HEK293T (cell line): ENCODE results near the gene FADS6.
A peak's percentile ranks its signal among the peaks of the same experiment; 100 is the strongest.

ENCODE experiments used
- CTCF ChIA-PET: fragments of 350-600 bp; formaldehyde crosslinking; extraction: SDS; loops from one replicate; lab custom pipeline; 2021; ENCODE audit warnings: antibody characterized with exemption, inconsistent platforms; lab: Yijun Ruan, JAX
- POLR2A ChIA-PET: fragments of 350-600 bp; formaldehyde crosslinking; extraction: SDS; loops from one replicate; lab custom pipeline; 2020; ENCODE audit warnings: antibody characterized with exemption, inconsistent platforms; lab: Yijun Ruan, JAX
- DNase-seq: peaks from one replicate; pipeline ENCODE4 v3.0.0; 2012; ENCODE audit warnings: mixed read lengths; ENCODE audit errors: extremely low spot score
- ARNT ChIP-seq: fragments of 450-650 bp; IDR thresholded peaks from 2 replicates; pipeline ENCODE4 v1.6.1; 2017; ENCODE audit warnings: mild to moderate bottlenecking
- BHLHE40 ChIP-seq: fragments of 450-650 bp; IDR thresholded peaks from 2 replicates; pipeline ENCODE4 v1.6.1; 2016; ENCODE audit warnings: mild to moderate bottlenecking, moderate library complexity, borderline replicate concordance
- CTBP1 ChIP-seq: fragments of 450-650 bp; IDR thresholded peaks from 2 replicates; pipeline ENCODE4 v1.6.1; 2016; ENCODE audit warnings: borderline replicate concordance
- ELF4 ChIP-seq: fragments of 450-650 bp; IDR thresholded peaks from 2 replicates; pipeline ENCODE4 v1.6.1; 2017; ENCODE audit warnings: antibody characterized with exemption
- FOXA1 ChIP-seq: fragments of 450-650 bp; IDR thresholded peaks from 2 replicates; pipeline ENCODE4 v1.6.1; 2016; ENCODE audit warnings: mild to moderate bottlenecking
- FOXK2 ChIP-seq: fragments of 450-650 bp; IDR thresholded peaks from 2 replicates; pipeline ENCODE4 v1.6.1; 2016; ENCODE audit warnings: mild to moderate bottlenecking
- FOXM1 ChIP-seq: fragments of 450-650 bp; IDR thresholded peaks from 2 replicates; pipeline ENCODE4 v1.6.1; 2017; ENCODE audit warnings: mild to moderate bottlenecking, borderline replicate concordance
- HDGF ChIP-seq: fragments of 450-650 bp; IDR thresholded peaks from 2 replicates; pipeline ENCODE4 v1.6.1; 2017; ENCODE audit warnings: antibody characterized with exemption, borderline replicate concordance
- L3MBTL2 ChIP-seq: fragments of 450-650 bp; conservative IDR thresholded peaks from 2 replicates; pipeline ENCODE4 v1.6.1; 2016; ENCODE audit warnings: mild to moderate bottlenecking
- LEF1 ChIP-seq: fragments of 450-650 bp; IDR thresholded peaks from 2 replicates; pipeline ENCODE4 v1.6.1; 2017; ENCODE audit warnings: mild to moderate bottlenecking, borderline replicate concordance
- SP1 ChIP-seq: fragments of 450-650 bp; IDR thresholded peaks from 2 replicates; pipeline ENCODE4 v1.6.1; 2017
- SUZ12 ChIP-seq: fragments of 450-650 bp; IDR thresholded peaks from 2 replicates; pipeline ENCODE4 v1.6.1; 2016; ENCODE audit warnings: mild to moderate bottlenecking
- TARDBP ChIP-seq: fragments of 450-650 bp; IDR thresholded peaks from 2 replicates; pipeline ENCODE4 v1.6.1; 2016
- ZNF384 ChIP-seq: fragments of 450-650 bp; IDR thresholded peaks from 2 replicates; pipeline ENCODE4 v1.6.1; 2016
- TF ChIP-seq, protein P1 (sequence below): fragments of 450-650 bp; IDR thresholded peaks from 2 replicates; pipeline ENCODE4 v1.6.1; 2016

Gene FADS6

DNA sequence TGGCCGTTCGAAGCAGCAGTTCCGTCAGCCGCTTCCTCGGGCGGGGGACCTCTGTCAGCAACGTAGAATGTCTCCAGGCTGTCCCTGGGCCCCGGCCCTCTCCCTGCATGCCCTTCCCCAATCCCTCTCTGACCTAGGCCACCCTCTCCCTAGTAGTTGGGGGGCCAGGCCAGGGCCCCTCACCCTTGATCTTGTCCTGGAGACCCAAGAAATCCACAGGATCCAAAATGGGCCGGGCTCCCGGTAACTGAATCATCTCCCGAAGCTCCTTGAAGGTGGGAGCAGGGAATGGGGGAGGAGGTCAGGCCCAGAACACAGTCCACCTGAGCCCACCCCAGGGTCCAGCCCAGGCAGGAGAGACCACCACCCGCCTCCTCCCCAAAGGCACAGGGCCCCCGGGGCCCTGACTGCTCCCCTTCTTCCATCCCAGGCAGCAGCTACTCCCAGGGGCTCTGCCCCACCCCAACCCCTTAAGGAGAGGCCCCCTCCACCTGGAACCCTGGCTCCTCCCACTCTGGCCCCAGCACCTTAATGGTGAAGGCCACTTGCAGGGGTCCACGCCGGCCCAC, 29.1 kb downstream of the FADS6 start:
- ChIA-PET POLR2A (interaction anchor here (1.8 kb wide), 1 partner anchor 9 kb away, joined by 7 read pairs; no protein-coding TSS in a partner anchor), CTCF (interaction anchor here (0.7 to 3.0 kb wide), 7 partner anchors 12 to 207 kb away, joined by 3 to 27 read pairs (median 6); no protein-coding TSS in a partner anchor)
- DNase-seq: no peak
- TF ChIP-seq ARNT: no peak
- TF ChIP-seq, protein P1, sequence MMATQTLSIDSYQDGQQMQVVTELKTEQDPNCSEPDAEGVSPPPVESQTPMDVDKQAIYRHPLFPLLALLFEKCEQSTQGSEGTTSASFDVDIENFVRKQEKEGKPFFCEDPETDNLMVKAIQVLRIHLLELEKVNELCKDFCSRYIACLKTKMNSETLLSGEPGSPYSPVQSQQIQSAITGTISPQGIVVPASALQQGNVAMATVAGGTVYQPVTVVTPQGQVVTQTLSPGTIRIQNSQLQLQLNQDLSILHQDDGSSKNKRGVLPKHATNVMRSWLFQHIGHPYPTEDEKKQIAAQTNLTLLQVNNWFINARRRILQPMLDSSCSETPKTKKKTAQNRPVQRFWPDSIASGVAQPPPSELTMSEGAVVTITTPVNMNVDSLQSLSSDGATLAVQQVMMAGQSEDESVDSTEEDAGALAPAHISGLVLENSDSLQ: no peak
- no peak for TF ChIP-seq HDGF
- no peak for TF ChIP-seq ELF4
- TF ChIP-seq LEF1: no peak
- TF ChIP-seq TARDBP: no peak
- TF ChIP-seq FOXM1: no peak
- no peak for TF ChIP-seq FOXA1
- TF ChIP-seq L3MBTL2: no peak
- TF ChIP-seq CTBP1: no peak
- no peak for TF ChIP-seq ZNF384

DNA sequence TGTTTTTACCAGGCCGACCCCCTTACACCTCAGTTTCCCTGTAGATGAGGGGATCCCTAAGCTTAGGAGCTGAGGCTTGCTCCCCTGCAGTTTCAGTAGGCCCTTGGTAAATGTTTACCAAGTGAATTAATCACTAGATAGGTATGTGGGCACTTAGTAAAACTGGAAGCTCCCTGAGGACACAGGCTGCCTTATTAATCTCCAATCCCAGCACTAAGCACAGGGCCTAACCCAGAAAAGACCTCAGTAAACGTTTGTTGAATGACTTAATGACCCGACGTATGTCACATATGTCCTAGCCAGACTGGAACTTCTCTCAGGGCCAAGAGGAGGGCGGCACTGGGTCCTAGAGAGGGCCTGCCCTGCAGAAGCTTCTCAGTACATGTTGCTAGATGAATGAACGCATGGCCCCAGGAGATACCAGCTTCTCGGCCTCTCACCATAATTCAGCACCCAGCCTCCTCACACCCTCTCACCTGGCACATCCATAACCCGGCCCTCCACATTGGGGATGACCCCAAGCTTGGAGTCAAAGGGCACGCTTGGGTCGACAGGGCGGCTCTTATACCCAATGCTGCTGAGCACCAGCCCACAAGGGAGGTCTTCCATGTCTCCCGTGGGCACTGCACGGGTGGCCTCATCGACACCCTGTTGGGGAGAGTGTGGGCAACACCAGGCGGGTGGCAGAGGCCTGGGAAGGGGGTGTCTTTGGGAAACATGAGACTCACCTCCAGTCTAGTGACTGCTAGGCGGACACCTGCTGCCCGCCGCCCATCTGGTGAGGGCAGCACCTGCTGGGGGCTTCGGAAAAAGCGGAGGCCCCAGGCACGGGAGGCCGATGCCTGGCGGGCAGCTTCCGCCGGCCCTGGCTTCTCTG, 29.8 kb downstream of the FADS6 start:
- ChIA-PET POLR2A (interaction anchor here (1.0 to 1.8 kb wide), 4 partner anchors 8 to 87 kb away, joined by 5 to 8 read pairs (median 6); partner anchors contain the start of genes FDXR and NAT9), CTCF (interaction anchor here (0.7 to 3.0 kb wide), 9 partner anchors 8 to 207 kb away, joined by 3 to 27 read pairs (median 6); partner anchors contain the start of gene FDXR)
- TF ChIP-seq SUZ12 (no peak), BHLHE40 (no peak), L3MBTL2 (no peak), SP1 (no peak), FOXM1 (no peak), ZNF384 (no peak)
- TF ChIP-seq, protein P1: no peak
- DNase-seq: no peak

DNA sequence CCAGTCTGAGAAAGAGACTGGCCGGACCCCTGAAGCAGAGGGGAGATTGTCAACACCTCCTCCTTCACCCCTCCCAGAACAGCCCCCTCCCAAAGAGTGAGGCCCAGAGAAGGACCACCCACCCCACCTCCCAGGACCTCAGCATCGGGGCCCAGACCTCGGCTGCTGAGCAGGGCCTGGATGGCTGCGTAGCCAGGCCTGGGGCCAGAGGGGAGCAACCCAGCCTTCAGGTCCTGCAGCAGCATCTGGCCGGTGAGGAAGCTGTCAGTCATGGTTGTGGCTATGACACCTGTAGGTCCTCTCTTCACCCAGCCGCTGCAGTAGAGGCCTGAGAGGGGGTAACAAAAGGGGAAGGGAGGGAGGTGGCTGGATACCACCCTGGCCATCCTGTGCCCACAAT, 30.5 kb downstream of the FADS6 start:
- ChIA-PET POLR2A (interaction anchor here (1.0 to 3.0 kb wide), 6 partner anchors 8 to 86 kb away, joined by 5 to 19 read pairs (median 6); partner anchors contain the start of genes FDXR and NAT9), CTCF (interaction anchor here (0.8 to 3.0 kb wide), 19 partner anchors 9 to 206 kb away, joined by 3 to 27 read pairs (median 6); partner anchors contain the start of genes FDXR and NAT9)
- no peak for DNase-seq
- TF ChIP-seq, protein P1: no peak
- TF ChIP-seq ARNT (no peak), SP1 (no peak), L3MBTL2 (no peak), BHLHE40 (no peak), FOXK2 (no peak), SUZ12 (no peak), ZNF384 (no peak), CTBP1 (no peak)

DNA sequence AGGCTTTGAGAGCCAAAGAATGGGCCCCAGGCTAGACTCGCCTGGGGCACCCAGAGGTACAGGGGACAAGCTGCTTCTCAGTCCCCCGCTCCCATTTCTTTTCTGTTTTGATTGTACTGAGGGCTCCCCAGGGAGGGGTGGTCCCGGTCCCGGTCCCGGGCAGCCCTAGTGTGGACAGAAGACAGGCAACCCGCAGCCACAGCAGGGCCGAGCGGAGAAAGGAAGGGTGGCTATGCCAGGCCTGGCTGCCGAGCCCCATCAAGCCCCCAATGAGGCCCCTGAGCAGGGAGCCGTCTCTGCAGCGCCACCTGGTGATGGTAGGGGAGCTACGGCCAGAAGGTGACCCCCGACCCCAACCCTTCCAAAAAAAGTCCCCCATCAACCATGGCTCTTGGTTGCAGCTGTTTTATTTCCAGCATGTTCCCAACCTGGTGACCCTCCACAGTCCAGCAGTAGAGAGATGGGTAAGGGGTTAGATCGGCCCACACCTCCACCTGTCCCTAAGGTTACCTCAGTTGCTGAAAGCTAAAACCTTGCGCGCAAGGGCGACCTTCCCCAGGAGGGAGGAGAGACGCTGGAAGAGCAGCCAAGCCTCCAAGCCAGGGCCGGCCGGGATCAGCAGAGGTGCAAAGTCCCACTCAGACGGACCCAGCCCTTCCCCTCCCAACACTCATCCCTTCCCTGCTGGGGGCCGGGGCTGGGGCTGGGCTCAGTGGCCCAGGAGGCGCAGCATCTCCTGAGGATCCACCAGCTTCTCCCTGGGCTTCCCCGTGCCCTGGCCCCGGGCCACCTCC, 31.1 kb downstream of the FADS6 start:
- POLR2A ChIA-PET: interaction anchor here (1.0 to 3.0 kb wide), 5 partner anchors 9 to 86 kb away, joined by 5 to 19 read pairs (median 8); partner anchors contain the start of genes FDXR and NAT9
- TF ChIP-seq, protein P1: no peak
- TF ChIP-seq LEF1: no peak
- TF ChIP-seq SUZ12: no peak
- no peak for TF ChIP-seq FOXK2
- no peak for TF ChIP-seq ARNT
- no peak for TF ChIP-seq TARDBP
- TF ChIP-seq BHLHE40: no peak
- TF ChIP-seq CTBP1: no peak
- no peak for TF ChIP-seq ZNF384

DNA sequence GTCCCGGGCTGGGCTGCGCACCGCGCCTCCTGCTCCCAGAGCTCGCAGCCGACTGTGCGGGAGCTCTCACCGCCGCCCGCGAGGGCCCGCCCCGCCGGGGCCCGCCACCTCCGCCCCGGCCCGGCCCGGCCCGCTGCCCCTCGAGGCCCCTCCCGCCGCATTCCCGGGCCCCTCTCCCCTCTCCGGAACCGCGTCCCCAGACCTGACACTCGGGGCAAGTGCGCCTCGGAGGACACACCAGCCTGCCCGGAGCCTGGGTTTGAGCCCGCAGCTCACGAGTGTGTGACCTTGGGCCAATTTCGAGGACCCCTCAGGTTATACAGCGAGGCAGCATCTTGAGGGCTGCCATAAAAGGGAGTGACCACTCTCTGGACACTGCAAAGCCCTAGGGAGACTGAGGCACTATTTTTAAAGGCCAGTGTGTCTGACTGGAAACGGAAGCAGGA, 31.7 kb downstream of the FADS6 start:
- ChIA-PET POLR2A (interaction anchor here (1.0 to 3.0 kb wide), 4 partner anchors 9 to 19 kb away, joined by 5 to 19 read pairs (median 8); partner anchors contain the start of gene FDXR), CTCF (interaction anchor here (0.7 to 3.0 kb wide), 18 partner anchors 9 to 415 kb away, joined by 3 to 27 read pairs (median 6); partner anchors contain the start of genes FDXR and NAT9)
- TF ChIP-seq CTBP1: no peak
- TF ChIP-seq LEF1: no peak
- TF ChIP-seq BHLHE40: no peak
- no peak for TF ChIP-seq FOXA1
- TF ChIP-seq SUZ12: no peak
- TF ChIP-seq, protein P1: no peak
- no peak for TF ChIP-seq ZNF384
- DNase-seq: no peak

More for the DNA sequence above, 31.1 kb downstream of the FADS6 start:
- CTCF ChIA-PET: interaction anchor here (0.7 to 3.0 kb wide), 21 partner anchors 9 to 414 kb away, joined by 3 to 27 read pairs (median 6); partner anchors contain the start of genes FDXR and NAT9
- peak; percentile 75 for DNase-seq
